ENCODE measurements around the gene LRRC7.

Gene LRRC7

DNA sequence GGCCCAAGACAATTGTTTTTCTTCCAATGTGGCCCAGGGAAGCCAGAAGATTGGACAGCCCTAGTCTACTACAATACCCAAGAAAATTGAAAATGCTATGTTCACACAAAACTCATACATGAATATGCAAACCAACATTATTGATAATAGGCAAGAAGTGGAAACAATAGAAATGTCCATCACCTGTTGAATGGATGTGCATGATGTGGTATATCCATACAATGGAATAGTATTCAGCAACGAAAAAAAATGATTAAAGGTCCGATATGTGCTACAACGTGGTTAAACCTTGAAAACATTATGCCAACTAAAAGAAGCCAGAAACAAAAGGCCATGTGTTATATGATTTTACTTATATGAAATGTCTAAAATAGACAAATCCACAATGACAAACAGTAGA lies 375.3 kb downstream of the LRRC7 start:
- WGBS, 2 donors (ENCODE audit: extremely low coverage in 2 of 2, insufficient read length in 2 of 2, insufficient replicate concordance in 1 of 2), result no CpG with 5 or more reads among the region's 3 CpGs

DNA sequence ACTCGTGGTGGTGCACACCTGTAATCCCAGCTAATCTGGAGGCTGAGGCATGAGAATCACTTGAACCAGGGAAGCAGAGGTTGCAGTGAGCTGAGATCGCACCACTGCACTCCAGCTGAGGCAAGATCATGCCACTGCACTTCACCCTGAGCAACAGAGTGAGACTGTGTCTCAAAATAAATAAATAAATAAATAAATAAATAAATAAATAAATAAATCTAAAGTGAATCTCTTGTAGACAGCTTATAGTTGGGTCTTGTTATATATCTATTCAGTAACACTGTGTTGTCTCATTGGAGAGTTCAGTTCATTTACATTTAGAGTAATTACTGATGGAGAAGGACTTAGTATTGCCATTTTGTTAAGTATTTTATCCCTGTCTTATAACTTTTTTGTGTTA lies 379.2 kb downstream of the LRRC7 start:
- Histone ChIP-seq H3K4me1 (ENCODE audit: control insufficient read depth in 2 of 2, insufficient read depth in 1 of 2, low read depth in 1 of 2, low read length in 2 of 2) (no peaks in the 10 kb centered on the region), H3K18ac (ENCODE audit: low read length) (no peak overlapping the region), H4K8ac (ENCODE audit: low read depth, low read length) (no peak overlapping the region), H2BK15ac (ENCODE audit: low read length) (no peak overlapping the region), H3K79me1 (ENCODE audit: low read depth, low read length) (no peaks in the 10 kb centered on the region), H3K4ac (ENCODE audit: low read length) (no peak overlapping the region), H3K9ac (ENCODE audit: low read depth, low read length, poor library complexity) (no peak overlapping the region), H3K27me3 (ENCODE audit: control insufficient read depth in 3 of 3, insufficient read depth in 3 of 3, low read depth in 1 of 3, low read length in 3 of 3) (no peaks in the 10 kb centered on the region), H3K4me2 (ENCODE audit: insufficient read depth, low read length, poor library complexity, severe bottlenecking) (no peak overlapping the region), H3K14ac (ENCODE audit: low read length) (no peak overlapping the region), H2BK12ac (ENCODE audit: low read length) (no peak overlapping the region), H2BK120ac (ENCODE audit: low read depth, low read length) (no peak overlapping the region), H4K91ac (ENCODE audit: low read depth, low read length, poor library complexity) (no peak overlapping the region), H3K23ac (ENCODE audit: low read depth, low read length, poor library complexity) (no peak overlapping the region), H3K4me3 (ENCODE audit: low read length in 2 of 2) (no peak overlapping the region), H2AFZ (ENCODE audit: low read length) (no peak overlapping the region), H3K27ac (replicated peaks; ENCODE audit: low read length) (no peak overlapping the region), H2BK5ac (ENCODE audit: low read length) (no peak overlapping the region), H2AK5ac (ENCODE audit: low read depth, low read length) (no peak overlapping the region), H3K36me3 (replicated peaks in 1 of 2; ENCODE audit: control insufficient read depth in 2 of 2, insufficient read depth in 2 of 2, low read length in 2 of 2) (no peaks in the 10 kb centered on the region), H3K9me3 (replicated peaks in 1 of 2; ENCODE audit: control insufficient read depth in 2 of 2, insufficient read depth in 1 of 2, low read depth in 1 of 2, low read length in 2 of 2) (no peaks in the 10 kb centered on the region)
- WGBS, 2 donors (ENCODE audit: extremely low coverage in 2 of 2, insufficient read length in 2 of 2, insufficient replicate concordance in 1 of 2), result no CpG with 5 or more reads among the region's 2 CpGs
- DNase-seq (ENCODE audit: low spot score), result no peak

More for the DNA sequence above, 375.3 kb downstream of the LRRC7 start:
- Histone ChIP-seq H4K8ac (ENCODE audit: low read depth, low read length) (no peak overlapping the region), H3K79me1 (ENCODE audit: low read depth, low read length) (no peaks in the 10 kb centered on the region), H3K18ac (ENCODE audit: low read length) (no peak overlapping the region), H3K27me3 (ENCODE audit: control insufficient read depth in 3 of 3, insufficient read depth in 3 of 3, low read depth in 1 of 3, low read length in 3 of 3) (no peaks in the 10 kb centered on the region), H3K14ac (ENCODE audit: low read length) (no peak overlapping the region), H3K23ac (ENCODE audit: low read depth, low read length, poor library complexity) (no peak overlapping the region), H3K9me3 (replicated peaks in 1 of 2; ENCODE audit: control insufficient read depth in 2 of 2, insufficient read depth in 1 of 2, low read depth in 1 of 2, low read length in 2 of 2) (no peaks in the 10 kb centered on the region), H4K91ac (ENCODE audit: low read depth, low read length, poor library complexity) (no peak overlapping the region), H3K36me3 (replicated peaks in 1 of 2; ENCODE audit: control insufficient read depth in 2 of 2, insufficient read depth in 2 of 2, low read length in 2 of 2) (no peaks in the 10 kb centered on the region), H2BK12ac (ENCODE audit: low read length) (no peak overlapping the region), H2BK120ac (ENCODE audit: low read depth, low read length) (no peak overlapping the region), H2BK5ac (ENCODE audit: low read length) (no peak overlapping the region), H3K4ac (ENCODE audit: low read length) (no peak overlapping the region), H2BK15ac (ENCODE audit: low read length) (no peak overlapping the region), H3K4me2 (ENCODE audit: insufficient read depth, low read length, poor library complexity, severe bottlenecking) (no peak overlapping the region), H3K4me3 (ENCODE audit: low read length in 2 of 2) (no peak overlapping the region), H2AFZ (ENCODE audit: low read length) (no peak overlapping the region), H3K4me1 (ENCODE audit: control insufficient read depth in 2 of 2, insufficient read depth in 1 of 2, low read depth in 1 of 2, low read length in 2 of 2) (no peaks in the 10 kb centered on the region), H2AK5ac (ENCODE audit: low read depth, low read length) (no peak overlapping the region), H3K9ac (ENCODE audit: low read depth, low read length, poor library complexity) (no peak overlapping the region), H3K27ac (replicated peaks; ENCODE audit: low read length) (no peak overlapping the region)
- no peak for DNase-seq (ENCODE audit: low spot score)

DNA sequence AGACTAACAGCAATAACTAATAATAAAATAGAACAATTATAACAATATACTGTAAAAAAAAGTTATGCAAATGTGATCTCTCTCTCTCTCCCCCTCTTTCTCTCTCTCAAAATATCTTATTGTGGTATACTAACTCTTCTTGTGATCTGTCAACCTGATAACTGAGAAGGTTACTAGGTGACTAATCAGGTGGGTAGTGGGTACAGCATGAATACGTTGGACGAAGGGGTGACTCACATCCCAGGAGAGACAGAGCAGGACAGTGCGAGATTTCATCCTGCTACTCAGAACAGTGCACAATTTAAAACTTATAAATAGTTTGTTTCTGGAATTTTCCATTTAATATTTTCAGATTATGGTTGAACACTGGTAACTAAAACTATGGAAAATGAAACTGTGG lies 380.1 kb downstream of the LRRC7 start:
- Histone ChIP-seq H4K91ac (ENCODE audit: low read depth, low read length, poor library complexity) (no peak overlapping the region), H3K27ac (replicated peaks; ENCODE audit: low read length) (no peak overlapping the region), H3K4me1 (ENCODE audit: control insufficient read depth in 2 of 2, insufficient read depth in 1 of 2, low read depth in 1 of 2, low read length in 2 of 2) (no peaks in the 10 kb centered on the region), H3K27me3 (ENCODE audit: control insufficient read depth in 3 of 3, insufficient read depth in 3 of 3, low read depth in 1 of 3, low read length in 3 of 3) (no peaks in the 10 kb centered on the region), H3K18ac (ENCODE audit: low read length) (no peak overlapping the region), H3K4ac (ENCODE audit: low read length) (no peak overlapping the region), H3K9ac (ENCODE audit: low read depth, low read length, poor library complexity) (no peak overlapping the region), H2BK5ac (ENCODE audit: low read length) (no peak overlapping the region), H2BK12ac (ENCODE audit: low read length) (no peak overlapping the region), H2BK15ac (ENCODE audit: low read length) (no peak overlapping the region), H2AK5ac (ENCODE audit: low read depth, low read length) (no peak overlapping the region), H3K79me1 (ENCODE audit: low read depth, low read length) (no peaks in the 10 kb centered on the region), H3K23ac (ENCODE audit: low read depth, low read length, poor library complexity) (no peak overlapping the region), H3K4me3 (ENCODE audit: low read length in 2 of 2) (no peak overlapping the region), H3K36me3 (replicated peaks in 1 of 2; ENCODE audit: control insufficient read depth in 2 of 2, insufficient read depth in 2 of 2, low read length in 2 of 2) (no peaks in the 10 kb centered on the region), H3K14ac (ENCODE audit: low read length) (no peak overlapping the region), H2AFZ (ENCODE audit: low read length) (no peak overlapping the region), H3K9me3 (replicated peaks in 1 of 2; ENCODE audit: control insufficient read depth in 2 of 2, insufficient read depth in 1 of 2, low read depth in 1 of 2, low read length in 2 of 2) (no peaks in the 10 kb centered on the region), H2BK120ac (ENCODE audit: low read depth, low read length) (no peak overlapping the region), H4K8ac (ENCODE audit: low read depth, low read length) (no peak overlapping the region), H3K4me2 (ENCODE audit: insufficient read depth, low read length, poor library complexity, severe bottlenecking) (no peak overlapping the region)
- no CpG with 5 or more reads among the region's 3 CpGs for WGBS, 2 donors (ENCODE audit: extremely low coverage in 2 of 2, insufficient read length in 2 of 2, insufficient replicate concordance in 1 of 2)
- DNase-seq (ENCODE audit: low spot score), result no peak

DNA sequence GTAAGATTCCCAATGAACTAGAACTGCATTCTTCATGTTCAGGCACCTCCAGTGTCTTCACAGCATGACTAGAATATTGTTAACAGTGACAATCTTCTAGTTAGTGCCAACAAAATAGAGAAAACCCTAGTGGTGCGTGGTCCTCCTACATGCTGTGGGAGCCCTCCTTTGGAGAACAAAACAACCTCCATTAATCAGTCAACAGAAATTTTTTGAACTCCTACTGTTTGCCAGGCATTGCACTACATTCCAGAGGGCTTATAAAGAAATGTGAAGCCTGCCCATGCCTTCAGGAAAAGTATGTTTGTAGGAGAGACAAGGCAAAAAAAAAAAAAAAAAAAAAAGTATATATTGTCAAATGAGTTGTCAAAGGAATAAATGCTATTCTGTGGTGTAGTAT lies 385.0 kb downstream of the LRRC7 start:
- H2BK12ac ChIP-seq (ENCODE audit: low read length), result no peak overlapping the region
- H4K91ac ChIP-seq (ENCODE audit: low read depth, low read length, poor library complexity), result no peak overlapping the region
- no peak overlapping the region for H3K4me2 ChIP-seq (ENCODE audit: insufficient read depth, low read length, poor library complexity, severe bottlenecking)
- DNase-seq (ENCODE audit: low spot score), result no peak
- H3K18ac ChIP-seq (ENCODE audit: low read length), result no peak overlapping the region
- no peak overlapping the region for H3K23ac ChIP-seq (ENCODE audit: low read depth, low read length, poor library complexity)
- WGBS, 2 donors (ENCODE audit: extremely low coverage in 2 of 2, insufficient read length in 2 of 2, insufficient replicate concordance in 1 of 2), result no CpG with 5 or more reads among the region's 1 CpG
- no peak overlapping the region for H3K4ac ChIP-seq (ENCODE audit: low read length)
- H2BK120ac ChIP-seq (ENCODE audit: low read depth, low read length), result no peak overlapping the region
- no peak overlapping the region for H3K27ac ChIP-seq (replicated peaks; ENCODE audit: low read length)
- H3K9me3 ChIP-seq (replicated peaks in 1 of 2; ENCODE audit: control insufficient read depth in 2 of 2, insufficient read depth in 1 of 2, low read depth in 1 of 2, low read length in 2 of 2), result no peaks in the 10 kb centered on the region
- H3K9ac ChIP-seq (ENCODE audit: low read depth, low read length, poor library complexity), result no peak overlapping the region
- no peak overlapping the region for H3K4me3 ChIP-seq (ENCODE audit: low read length in 2 of 2)
- no peaks in the 10 kb centered on the region for H3K79me1 ChIP-seq (ENCODE audit: low read depth, low read length)
- no peak overlapping the region for H2AFZ ChIP-seq (ENCODE audit: low read length)
- no peak overlapping the region for H4K8ac ChIP-seq (ENCODE audit: low read depth, low read length)
- no peak overlapping the region for H2AK5ac ChIP-seq (ENCODE audit: low read depth, low read length)
- no peak overlapping the region for H2BK5ac ChIP-seq (ENCODE audit: low read length)
- H3K14ac ChIP-seq (ENCODE audit: low read length), result no peak overlapping the region
- H3K4me1 ChIP-seq (ENCODE audit: control insufficient read depth in 2 of 2, insufficient read depth in 1 of 2, low read depth in 1 of 2, low read length in 2 of 2), result no peaks in the 10 kb centered on the region
- H2BK15ac ChIP-seq (ENCODE audit: low read length), result no peak overlapping the region
- no peaks in the 10 kb centered on the region for H3K27me3 ChIP-seq (ENCODE audit: control insufficient read depth in 3 of 3, insufficient read depth in 3 of 3, low read depth in 1 of 3, low read length in 3 of 3)
- no peaks in the 10 kb centered on the region for H3K36me3 ChIP-seq (replicated peaks in 1 of 2; ENCODE audit: control insufficient read depth in 2 of 2, insufficient read depth in 2 of 2, low read length in 2 of 2)

Data from neuronal stem cell (in vitro differentiated cells).